Uterine smooth muscle cell (primary cell): ENCODE data around the gene ZNF496. TPM values are rescaled to one million over a fixed set of nuclear protein-coding genes. Genes with fewer than 3 reads are reported as not detected.

Experiments
- total RNA-seq: library from RNA; depleted of rRNA; stranded (reverse); fragments of >200 nt; gene quantifications from 2 replicates; pipeline ENCODE4 v1.2.3, GENCODE V29; 2014

The ZNF496 gene
- total RNA-seq: 17.8 and 20.1 TPM in 2 replicates

GRCh38 chr1:247331525-247332214 lies at the start of gene ZNF496:
ZNF496 (minus strand) TSS chr1:247331867; CDS start chr1:247329578, 2,289 bp downstream.

GRCh38 chr1:247255772-247256171 lies 75.9 kb downstream of the ZNF496 start, which contains the start of gene VN1R5:
VN1R5 (plus strand) TSS chr1:247256072.

Other genes starting within 250 kb of the ZNF496 start
- gene ZNF669, start 227.5 kb downstream of the ZNF496 start, total RNA-seq: 11.2 and 11.8 TPM in 2 replicates
- gene ZNF124, start 159.8 kb downstream of the ZNF496 start, total RNA-seq: 29.0 and 38.5 TPM in 2 replicates
- 0.12 TPM in 1 of 2 replicates, not detected in the other for gene VN1R5, start 75.8 kb downstream of the ZNF496 start, total RNA-seq
- 0.62 and 1.7 TPM in 2 replicates for gene NLRP3, start 84.3 kb upstream of the ZNF496 start, total RNA-seq
- gene OR2B11, start 126.2 kb upstream of the ZNF496 start, total RNA-seq: not detected in 2 replicates
- not detected in 2 replicates for gene OR2C3, start 204.6 kb upstream of the ZNF496 start, total RNA-seq
- gene GCSAML, start 217.3 kb upstream of the ZNF496 start, total RNA-seq: under 0.01 TPM in 1 of 2 replicates, not detected in the other